Measurements from ENCODE around the gene IDH3A.

IDH3A gene

DNA sequence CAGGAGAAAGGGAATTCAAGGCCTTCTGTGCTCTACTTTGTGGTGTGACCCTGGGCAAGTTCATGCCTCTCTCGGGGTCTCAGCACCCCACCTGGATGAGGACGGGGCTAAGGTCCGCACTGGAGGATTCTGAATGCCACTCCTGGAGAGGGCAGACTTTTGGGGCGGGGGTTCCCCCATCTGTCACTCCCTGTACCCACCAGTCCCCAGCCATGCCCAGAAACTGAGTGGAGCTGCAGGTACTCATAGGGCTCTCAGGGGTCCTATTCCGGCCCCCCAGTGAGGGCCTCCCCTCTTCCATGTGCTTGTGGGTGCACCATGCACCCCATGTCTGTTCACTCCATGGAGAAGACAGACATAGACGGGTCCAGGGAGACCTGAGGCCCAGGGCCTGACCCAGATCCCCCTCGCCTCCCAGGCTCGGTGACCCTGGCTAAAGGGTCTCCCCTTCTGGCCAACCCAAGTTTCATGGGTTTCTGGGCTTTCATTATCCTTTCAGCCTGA lies 59.2 kb downstream of the IDH3A start:
- no peak overlapping the region for H3K27ac ChIP-seq (ENCODE audit: low read depth, low read length)
- no peaks in the 10 kb centered on the region for H3K9me2 ChIP-seq (replicated peaks; ENCODE audit: control insufficient read depth, low read length)
- H3K36me3 ChIP-seq (ENCODE audit: control insufficient read depth, low read length): no peaks in the 10 kb centered on the region
- peaks cover 1% of the 10 kb centered on the region; the same call in 1 of the 2 replicates for H3K27me3 ChIP-seq (ENCODE audit: control insufficient read depth, low read length)
- no peaks in the 10 kb centered on the region for H3K79me2 ChIP-seq (ENCODE audit: control insufficient read depth, low read length)
- H3F3A ChIP-seq (ENCODE audit: control insufficient read depth, insufficient read depth): no peaks in the 10 kb centered on the region
- H3K4me2 ChIP-seq (ENCODE audit: low read length): no peak overlapping the region
- TF ChIP-seq EZH2phosphoT487 (IDR thresholded peaks at IDR 0.05; ENCODE audit: borderline replicate concordance, low read length): no peak
- TF ChIP-seq, protein P1, sequence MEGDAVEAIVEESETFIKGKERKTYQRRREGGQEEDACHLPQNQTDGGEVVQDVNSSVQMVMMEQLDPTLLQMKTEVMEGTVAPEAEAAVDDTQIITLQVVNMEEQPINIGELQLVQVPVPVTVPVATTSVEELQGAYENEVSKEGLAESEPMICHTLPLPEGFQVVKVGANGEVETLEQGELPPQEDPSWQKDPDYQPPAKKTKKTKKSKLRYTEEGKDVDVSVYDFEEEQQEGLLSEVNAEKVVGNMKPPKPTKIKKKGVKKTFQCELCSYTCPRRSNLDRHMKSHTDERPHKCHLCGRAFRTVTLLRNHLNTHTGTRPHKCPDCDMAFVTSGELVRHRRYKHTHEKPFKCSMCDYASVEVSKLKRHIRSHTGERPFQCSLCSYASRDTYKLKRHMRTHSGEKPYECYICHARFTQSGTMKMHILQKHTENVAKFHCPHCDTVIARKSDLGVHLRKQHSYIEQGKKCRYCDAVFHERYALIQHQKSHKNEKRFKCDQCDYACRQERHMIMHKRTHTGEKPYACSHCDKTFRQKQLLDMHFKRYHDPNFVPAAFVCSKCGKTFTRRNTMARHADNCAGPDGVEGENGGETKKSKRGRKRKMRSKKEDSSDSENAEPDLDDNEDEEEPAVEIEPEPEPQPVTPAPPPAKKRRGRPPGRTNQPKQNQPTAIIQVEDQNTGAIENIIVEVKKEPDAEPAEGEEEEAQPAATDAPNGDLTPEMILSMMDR (IDR thresholded peaks at IDR 0.05; ENCODE audit: low read depth, low read length, poor library complexity, severe bottlenecking): no peak
- H3K9me3 ChIP-seq (ENCODE audit: control insufficient read depth, insufficient read depth, low read length): no peaks in the 10 kb centered on the region
- H3K4me1 ChIP-seq (ENCODE audit: control insufficient read depth, low read length): no peaks in the 10 kb centered on the region
- no peaks in the 10 kb centered on the region for H4K20me1 ChIP-seq (ENCODE audit: control insufficient read depth, insufficient read depth, low read depth, low read length)
- no peak overlapping the region for H3K4me3 ChIP-seq (ENCODE audit: low read length)

DNA sequence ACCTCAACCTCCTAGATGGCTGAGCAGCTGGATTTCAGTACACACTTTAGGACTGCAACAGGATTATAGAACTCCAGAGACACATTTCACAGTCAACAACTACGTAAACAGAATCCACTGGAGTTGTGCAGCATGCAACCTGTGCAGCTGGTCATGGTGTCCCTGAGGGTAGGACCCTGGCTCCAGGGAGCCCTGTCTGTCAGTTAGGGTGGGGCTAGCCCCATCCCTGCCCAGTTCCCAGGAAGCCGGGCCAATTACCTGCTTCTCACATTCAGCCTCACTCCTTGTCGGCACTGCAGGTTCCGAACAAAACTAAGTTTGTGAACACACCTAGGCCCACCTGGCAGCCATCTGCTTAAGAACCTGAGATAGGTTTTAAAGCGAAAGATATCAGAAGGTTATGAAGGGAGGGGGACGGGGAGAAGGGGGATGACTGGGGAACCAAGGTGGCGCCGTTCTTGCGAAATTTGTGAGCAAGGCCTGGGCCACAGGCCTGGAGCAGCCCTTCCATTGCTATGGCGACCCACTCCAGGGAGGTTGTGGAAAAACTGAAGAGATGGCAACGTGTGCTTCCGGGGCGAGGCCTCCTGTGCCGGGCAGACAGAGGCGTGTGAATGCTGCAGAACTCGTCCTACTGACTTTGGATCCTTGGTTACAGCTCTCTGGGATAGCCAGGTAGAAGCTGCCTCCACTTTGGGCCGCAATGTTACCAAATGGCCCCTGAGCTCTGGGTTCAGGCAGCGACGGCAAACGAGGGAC lies 59.9 kb downstream of the IDH3A start:
- Histone ChIP-seq H3K4me2 (ENCODE audit: low read length) (no peak overlapping the region), H3K27ac (ENCODE audit: low read depth, low read length) (no peak overlapping the region), H3K4me3 (ENCODE audit: low read length) (no peak overlapping the region), H3K27me3 (ENCODE audit: control insufficient read depth, low read length) (peaks cover 2% of the 10 kb centered on the region; the same call in 1 of the 2 replicates), H4K20me1 (ENCODE audit: control insufficient read depth, insufficient read depth, low read depth, low read length) (no peaks in the 10 kb centered on the region), H3K9me2 (replicated peaks; ENCODE audit: control insufficient read depth, low read length) (no peaks in the 10 kb centered on the region), H3F3A (ENCODE audit: control insufficient read depth, insufficient read depth) (no peaks in the 10 kb centered on the region), H3K9me3 (ENCODE audit: control insufficient read depth, insufficient read depth, low read length) (no peaks in the 10 kb centered on the region), H3K79me2 (ENCODE audit: control insufficient read depth, low read length) (no peaks in the 10 kb centered on the region), H3K36me3 (ENCODE audit: control insufficient read depth, low read length) (no peaks in the 10 kb centered on the region), H3K4me1 (ENCODE audit: control insufficient read depth, low read length) (no peaks in the 10 kb centered on the region)
- TF ChIP-seq, protein P1 (IDR thresholded peaks at IDR 0.05; ENCODE audit: low read depth, low read length, poor library complexity, severe bottlenecking): no peak
- TF ChIP-seq EZH2phosphoT487 (IDR thresholded peaks at IDR 0.05; ENCODE audit: borderline replicate concordance, low read length): no peak

DNA sequence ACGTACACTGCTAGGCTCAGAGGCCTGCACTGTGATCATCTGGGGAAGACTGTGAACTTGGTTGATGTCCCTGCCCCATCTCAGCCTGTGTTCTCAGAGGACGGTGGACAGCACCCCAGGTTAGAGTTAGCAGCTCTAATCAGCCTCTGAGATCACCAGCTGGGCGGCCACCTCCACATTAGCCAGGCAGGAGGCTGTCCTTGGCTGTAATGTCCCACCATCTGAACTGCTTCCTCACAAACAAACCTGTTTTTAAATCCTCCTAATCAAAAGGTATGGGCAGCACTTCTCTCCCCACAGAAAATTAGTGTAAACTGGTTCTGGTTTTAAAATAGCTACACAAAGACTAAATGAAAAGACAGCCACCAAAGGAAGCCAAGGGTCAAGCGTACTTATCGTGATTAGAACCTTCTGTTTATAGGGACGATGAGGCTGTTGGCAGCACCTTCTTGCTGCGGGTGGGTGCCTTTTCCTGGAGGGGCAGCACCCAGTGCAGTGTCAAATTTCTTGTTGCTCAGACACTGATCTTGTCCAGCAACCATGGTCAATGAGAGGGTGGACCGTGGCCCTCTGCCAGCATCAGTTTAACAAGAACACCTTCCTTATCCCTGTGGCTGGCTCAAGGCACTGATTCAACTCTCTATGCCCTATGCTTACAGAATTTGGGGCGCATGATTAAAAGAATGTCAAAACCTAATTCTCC lies 60.6 kb downstream of the IDH3A start:
- H3K4me1 ChIP-seq (ENCODE audit: control insufficient read depth, low read length): no peaks in the 10 kb centered on the region

More for the DNA sequence above, 60.6 kb downstream of the IDH3A start:
- Histone ChIP-seq H3K4me3 (ENCODE audit: low read length) (no peak overlapping the region), H3K27ac (ENCODE audit: low read depth, low read length) (no peak overlapping the region), H3K9me3 (ENCODE audit: control insufficient read depth, insufficient read depth, low read length) (no peaks in the 10 kb centered on the region), H3K27me3 (ENCODE audit: control insufficient read depth, low read length) (peaks cover 4% of the 10 kb centered on the region; the same call in 1 of the 2 replicates), H3K79me2 (ENCODE audit: control insufficient read depth, low read length) (no peaks in the 10 kb centered on the region), H4K20me1 (ENCODE audit: control insufficient read depth, insufficient read depth, low read depth, low read length) (no peaks in the 10 kb centered on the region), H3K36me3 (ENCODE audit: control insufficient read depth, low read length) (no peaks in the 10 kb centered on the region), H3K4me2 (ENCODE audit: low read length) (no peak overlapping the region), H3F3A (ENCODE audit: control insufficient read depth, insufficient read depth) (no peaks in the 10 kb centered on the region), H3K9me2 (replicated peaks; ENCODE audit: control insufficient read depth, low read length) (no peaks in the 10 kb centered on the region)
- TF ChIP-seq EZH2phosphoT487 (IDR thresholded peaks at IDR 0.05; ENCODE audit: borderline replicate concordance, low read length): no peak
- TF ChIP-seq, protein P1 (IDR thresholded peaks at IDR 0.05; ENCODE audit: low read depth, low read length, poor library complexity, severe bottlenecking): no peak
